Measurements from ENCODE around the gene SLC39A3.

The SLC39A3 gene

DNA sequence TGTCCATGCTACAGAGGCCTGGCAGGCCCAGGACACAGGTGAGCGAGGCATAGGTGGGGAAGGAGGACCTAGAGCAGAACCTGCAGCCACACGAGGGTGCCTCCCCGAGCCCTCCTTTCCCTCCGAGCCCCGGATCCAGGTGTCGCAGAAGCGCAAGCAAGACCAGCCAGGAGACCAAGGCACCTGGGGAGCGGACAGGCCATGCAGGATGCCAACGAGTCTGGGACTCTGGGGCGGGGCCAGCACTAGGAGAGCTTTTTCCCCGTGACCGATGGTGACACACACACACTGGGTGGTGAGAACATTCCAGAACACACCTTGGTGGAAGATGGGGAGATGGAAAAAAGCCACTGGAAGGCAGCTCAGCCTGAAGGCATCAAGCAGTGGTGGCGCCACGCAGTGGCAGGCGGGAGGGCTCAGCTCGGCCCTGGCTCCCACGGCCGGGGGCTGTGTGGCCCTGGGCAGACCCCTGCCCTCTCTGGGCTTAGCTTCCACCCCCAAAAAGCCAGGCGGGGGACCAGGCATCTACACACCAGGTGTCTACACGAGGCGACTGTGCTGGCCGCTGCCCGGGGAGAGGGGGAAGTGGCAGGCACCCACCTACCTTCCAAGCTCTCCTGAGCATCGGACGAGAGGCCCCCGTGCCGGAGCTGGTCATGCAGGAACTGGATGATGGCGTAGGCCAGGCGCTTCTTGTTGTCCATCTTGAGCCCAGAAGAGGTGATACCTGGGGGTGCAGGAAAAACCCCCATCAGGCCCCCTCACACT is 28.7 kb upstream of the SLC39A3 start:
- no peak for DNase-seq

- no peak for DNase-seq
Measured at GRCh38 chr19:2767688-2768087, 27.9 kb upstream of the SLC39A3 start.

DNA sequence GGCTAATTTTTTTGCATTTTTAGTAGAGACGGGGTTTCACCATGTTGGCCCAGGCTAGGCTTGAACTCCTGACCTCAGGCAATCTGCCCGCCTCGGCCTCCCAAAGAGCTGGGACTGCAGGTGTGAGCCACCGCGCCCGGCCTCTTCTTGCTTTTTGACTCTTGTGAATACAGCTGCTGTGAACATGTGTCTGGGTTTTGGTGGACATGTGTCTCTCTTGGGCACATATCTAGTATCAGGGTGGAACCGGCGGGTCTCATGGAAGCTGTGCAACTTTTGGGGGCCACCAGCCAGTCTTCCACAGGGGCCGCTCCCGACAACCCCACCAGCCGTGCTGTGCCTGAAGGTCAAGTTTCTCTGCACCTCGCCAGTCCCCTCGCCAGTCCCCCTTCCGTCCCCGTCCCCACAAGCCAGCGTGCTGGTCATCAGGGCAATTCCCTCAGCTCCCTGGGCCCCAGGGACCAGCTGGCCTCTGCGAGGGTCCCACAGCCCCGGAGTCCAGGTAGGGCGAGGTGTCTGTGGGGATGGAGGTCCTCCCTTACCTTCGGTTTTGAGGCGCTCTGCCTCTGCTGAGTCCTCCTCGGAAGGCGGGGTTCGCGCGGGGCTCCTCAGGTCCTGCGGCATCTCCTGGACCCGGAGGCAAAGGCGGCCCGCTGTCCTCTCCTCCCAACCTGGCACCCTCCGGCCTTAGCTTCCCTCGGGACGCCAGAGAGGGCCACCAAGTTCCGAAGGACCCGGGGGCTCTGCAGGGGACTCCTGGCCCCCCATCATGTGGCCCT is 27.0 kb upstream of the SLC39A3 start:
- DNase-seq, result no peak

DNA sequence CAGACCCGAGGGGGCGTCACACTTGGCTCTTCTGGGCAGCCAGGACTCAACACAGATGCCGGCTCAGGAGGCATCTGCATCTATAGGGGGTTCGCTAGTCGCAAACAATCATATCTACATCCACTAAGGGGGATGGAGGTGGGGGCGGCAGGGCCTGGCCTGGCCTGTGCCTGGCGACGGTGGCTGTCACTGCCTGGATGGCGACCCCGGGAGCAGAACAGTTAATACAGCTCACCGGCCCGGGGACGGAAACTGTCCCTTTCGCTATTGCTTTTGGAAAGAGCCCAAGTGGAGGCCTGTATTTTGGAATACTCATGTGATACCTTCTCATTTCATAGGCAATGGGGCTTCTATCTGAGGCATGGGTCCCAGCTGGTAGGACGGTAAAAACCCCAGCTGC is 25.6 kb upstream of the SLC39A3 start:
- no peak for DNase-seq

DNA sequence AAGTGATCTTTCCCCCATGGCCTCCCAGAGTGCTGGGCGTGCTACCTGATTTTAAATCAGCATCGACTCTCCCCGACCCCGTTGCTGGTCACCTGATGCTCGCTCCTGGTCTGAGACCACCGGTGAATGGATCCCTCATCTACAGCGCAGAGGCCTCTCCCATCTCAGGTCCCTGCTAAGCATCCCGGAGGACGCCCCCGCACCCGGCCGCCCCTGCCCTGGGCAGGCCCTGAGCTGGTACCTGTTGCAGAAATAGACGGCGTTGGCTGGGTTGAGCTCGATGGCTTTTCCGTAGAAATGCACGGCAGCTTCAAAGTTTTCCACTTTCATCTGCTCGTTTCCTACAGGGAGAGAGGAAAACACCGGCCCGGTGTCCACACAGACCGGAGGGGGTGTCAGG is 25.1 kb upstream of the SLC39A3 start:
- DNase-seq, result no peak

DNA sequence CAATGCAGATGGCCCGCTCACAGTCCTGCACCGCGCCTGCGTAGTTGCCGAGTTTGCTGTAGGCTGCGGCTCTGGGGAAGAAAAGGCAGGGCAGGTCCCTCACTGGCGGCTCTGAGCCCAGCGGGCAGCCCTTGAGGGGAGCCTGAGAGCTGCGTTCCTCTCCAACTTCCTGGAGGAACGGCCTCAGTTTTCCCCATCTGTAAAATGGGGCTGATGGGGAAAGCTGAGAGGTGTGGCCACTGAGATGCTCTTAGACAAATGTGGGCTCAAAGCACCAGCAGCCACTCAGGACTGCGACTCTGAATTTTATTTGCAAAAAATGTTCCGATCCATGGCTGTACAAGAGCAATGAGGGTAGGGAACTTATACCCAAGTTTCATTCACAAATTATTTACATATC is 23.9 kb upstream of the SLC39A3 start:
- no peak for DNase-seq

DNA sequence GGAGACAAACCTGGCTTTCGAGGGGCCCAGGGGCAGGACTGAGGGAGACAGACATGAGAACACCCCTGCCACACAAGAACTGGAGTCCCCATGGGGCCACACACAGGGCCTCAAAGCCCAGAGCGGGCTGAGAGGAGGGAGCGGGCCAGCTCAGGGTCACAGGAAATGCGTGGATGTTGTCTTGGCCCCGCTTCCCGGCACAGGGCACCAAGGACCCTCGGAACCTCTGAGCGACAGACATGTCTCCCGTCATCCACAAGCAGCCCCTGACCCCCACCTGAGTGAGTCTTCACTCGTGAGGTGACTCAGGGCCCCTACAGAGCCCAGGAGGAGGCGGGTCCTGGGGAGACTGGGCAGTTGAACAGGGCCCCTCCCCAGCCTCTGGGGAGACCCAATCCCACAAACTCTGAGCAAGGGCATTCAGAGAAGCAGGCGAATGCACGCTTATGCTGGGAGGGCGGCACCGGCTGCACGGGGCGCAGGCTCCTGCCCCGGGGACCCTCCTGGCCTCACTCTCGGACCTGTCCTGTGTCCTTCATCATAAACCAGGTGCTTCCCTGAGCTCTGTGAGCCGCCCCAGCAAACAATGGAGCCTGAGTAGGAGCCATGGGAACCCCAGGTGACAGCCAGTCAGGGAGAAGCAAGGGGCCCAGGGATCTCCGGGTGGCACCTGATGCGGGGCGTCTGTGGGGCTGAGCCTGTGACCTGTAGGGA is 23.1 kb upstream of the SLC39A3 start:
- DNase-seq, result no peak

DNA sequence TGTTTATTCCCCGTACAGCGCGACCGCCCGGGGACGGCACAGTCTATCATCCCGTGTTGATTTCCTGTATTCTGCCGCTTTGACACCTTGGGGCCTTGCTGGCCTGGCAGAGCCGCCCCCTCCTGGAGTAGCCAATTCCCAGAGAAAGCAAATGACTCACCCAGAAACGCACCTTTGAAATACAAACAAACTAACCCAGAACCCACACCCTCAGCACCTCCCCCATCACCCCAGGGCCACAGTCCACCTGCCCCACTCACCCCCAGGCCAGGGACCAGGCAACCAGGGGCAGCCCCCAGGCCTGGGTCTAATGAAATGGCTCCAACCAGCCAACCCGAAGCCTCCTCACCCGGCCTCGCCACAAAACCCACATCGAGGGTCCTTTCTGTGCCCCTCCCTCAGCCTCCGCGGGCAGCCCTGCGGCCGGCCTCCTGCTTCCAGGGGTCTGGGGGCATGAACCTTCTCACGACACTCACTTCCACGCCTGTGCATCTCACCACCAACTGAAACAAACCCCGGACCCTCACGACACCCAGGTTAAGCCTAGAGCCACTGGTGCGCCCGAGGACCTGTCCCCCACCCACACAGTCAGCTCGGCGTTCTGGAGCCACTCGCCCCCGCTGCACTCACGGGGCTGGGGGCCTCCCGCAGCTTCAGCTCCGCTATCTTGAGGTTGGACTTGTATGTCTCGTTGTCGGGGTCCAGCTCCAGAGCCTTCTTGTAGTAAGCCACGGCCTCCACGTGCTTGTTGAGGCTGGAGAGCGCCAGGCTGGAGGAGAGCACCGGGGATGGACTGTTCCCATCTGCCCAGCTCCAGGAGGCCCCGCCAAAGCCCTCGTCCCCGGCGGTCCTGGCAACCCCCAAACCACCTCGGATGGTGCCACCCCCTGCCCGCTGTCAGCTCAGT is 22.3 kb upstream of the SLC39A3 start:
- no peak for DNase-seq

GRCh38 chr19:2761309-2761677 is 21.5 kb upstream of the SLC39A3 start:
- no peak for DNase-seq

DNA sequence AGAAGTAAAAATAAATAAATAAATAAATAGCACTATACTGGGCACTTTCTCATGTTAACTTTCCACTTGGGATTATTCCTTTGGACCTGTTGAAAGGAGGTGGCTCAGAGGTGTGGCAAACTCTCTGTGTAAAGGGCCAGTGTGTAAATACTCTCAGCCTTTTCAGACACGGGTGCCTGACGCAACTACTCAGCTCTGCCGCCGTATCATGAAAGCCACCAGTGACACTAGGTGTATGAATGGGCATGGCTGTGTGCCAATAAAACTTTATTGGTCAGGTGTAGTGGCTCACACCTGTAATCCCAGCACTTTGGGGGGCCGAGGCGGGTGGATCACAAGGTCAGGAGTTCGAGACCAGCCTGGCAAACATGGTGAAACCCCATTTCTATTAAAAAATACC is 20.1 kb upstream of the SLC39A3 start:
- no peak for DNase-seq

- DNase-seq, result no peak
Measured at GRCh38 chr19:2759362-2759761, 19.5 kb upstream of the SLC39A3 start.

DNA sequence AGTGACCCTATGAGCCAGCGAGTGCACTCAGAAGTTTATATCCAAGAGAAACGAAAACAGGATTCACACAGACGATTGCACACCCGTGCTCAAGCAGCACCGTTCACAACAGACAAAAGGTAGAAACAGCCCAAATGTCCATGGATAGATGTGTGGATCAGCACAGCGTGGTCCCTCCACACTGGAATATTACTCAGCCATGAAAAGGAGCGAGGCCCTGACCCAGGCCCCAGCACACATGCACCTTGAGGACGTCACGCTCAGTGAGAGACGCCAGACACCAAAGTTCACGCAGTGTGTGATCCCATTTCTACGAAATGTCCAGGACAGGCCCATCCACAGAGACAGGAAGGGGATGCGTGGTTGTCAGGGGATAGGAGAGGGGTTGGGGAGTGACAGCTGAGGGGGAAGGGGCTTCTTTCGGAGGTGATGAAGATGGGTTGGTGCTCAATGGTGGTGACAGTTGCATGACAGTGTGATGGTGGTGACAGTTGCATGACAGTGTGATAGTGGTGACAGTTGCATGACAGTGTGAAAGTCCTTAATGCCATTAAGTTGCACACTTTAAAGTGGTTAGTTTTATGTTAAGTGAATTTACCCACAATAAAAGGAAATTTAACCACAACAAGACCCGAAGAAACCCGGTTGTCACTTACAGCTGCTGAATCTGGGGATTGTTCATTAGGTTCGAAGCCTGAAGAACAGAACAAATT is 18.9 kb upstream of the SLC39A3 start:
- DNase-seq, result no peak

GRCh38 chr19:2756921-2757881 is 17.4 kb upstream of the SLC39A3 start:
- no peak for DNase-seq

GRCh38 chr19:2756477-2756876 is 16.7 kb upstream of the SLC39A3 start:
- DNase-seq, result no peak

- no peak for DNase-seq
Measured at GRCh38 chr19:2755811-2756210, 16.0 kb upstream of the SLC39A3 start.

DNA sequence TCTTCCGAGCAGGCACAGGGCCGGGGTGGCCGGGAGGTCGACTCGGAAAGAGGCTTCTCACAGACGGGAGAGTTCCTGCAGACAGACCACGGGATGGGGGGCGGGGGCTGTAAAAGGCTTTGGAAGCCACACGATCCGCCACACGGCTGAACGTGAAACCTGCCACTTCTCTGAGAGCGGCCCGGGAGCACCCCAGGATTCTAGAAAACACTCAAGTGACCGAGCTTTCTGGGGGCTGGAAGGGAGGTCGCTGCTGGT is 15.6 kb upstream of the SLC39A3 start:
- DNase-seq, result no peak

DNA sequence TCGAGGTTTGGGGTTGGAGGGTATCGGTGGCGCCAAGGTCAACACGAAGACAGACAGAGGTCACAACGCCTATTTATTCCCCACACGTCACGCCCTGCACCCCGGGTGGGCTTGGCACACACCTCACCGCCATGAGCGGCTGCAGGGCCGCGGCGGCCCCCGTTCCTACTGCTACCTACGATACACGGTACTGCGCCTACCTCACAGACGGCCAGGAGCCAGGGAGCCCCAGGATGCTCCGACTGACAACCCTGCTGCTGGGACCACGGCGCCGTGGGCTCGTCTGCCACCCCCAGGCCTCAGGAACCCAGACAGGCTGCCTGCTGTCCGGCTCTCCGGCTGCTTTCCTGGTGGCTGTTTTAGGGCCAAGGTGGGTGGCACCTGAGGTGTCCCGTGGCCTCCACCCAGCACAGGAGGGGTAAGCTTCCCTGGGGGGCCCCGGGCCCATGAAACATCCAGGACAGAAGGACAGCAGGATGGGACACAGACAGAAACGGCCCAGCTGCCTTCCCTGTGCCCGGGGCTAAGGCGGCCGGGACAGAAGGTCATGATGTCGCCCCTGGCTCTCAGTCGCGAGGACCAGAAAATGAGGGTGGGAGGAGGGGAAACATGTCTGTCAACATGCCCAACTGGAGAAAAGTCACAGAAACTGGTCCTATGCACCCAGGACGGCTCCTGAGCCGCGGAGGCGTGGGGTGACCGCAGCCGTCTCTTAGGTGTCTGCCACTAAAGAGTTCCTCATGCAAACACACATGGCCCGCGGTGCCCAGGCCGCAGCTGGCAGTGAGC is 15.0 kb upstream of the SLC39A3 start:
- DNase-seq, result no peak

DNA sequence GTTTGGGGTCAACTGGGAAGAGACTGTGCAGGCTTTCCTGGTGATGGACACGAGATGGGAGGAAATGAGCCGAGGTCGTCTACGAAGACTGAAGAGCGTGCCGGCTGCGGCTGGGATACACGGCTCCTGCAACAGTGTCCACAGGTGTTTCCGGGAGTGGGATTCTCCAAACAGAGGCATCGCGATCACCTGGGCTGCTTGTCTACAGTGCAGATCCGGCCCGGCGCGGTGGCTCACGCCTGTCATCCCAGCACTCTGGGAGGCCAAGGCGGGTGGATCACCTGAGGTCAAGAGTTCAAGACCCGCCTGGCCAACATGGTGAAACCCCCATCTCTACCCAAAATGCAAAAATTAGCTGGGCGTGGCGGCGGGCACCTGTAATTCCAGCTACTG is 11.6 kb upstream of the SLC39A3 start:
- no peak for DNase-seq

DNA sequence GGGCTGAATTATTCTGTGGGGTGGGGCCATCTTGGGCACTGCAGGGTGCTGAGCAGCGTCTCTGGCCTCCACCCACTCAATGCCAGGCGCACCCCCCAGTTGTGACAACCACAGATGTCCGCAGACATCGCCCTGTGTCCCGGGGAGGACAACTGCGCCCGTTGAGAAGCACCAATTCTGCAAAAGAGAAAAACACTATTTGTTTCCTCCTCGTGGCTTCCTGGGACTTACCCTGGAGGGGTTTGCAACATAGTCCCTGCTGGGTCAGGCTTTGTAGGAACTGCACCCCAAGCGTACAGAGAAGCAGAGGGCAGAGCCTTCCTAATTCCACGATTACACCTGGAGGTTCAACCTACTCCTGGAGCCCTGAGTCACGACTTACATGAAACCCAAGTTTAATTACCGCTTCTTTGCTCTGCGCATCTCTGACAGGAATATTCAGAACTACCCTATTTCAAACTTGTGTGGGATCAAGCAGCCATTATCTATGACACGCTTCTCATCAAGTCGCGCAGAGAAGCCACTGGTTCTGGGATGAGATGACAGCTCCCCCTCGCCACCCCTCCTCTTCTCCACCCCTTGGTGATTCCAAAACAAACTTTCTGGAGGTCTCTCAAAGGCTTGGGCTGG is 11.1 kb upstream of the SLC39A3 start:
- no peak for DNase-seq

DNA sequence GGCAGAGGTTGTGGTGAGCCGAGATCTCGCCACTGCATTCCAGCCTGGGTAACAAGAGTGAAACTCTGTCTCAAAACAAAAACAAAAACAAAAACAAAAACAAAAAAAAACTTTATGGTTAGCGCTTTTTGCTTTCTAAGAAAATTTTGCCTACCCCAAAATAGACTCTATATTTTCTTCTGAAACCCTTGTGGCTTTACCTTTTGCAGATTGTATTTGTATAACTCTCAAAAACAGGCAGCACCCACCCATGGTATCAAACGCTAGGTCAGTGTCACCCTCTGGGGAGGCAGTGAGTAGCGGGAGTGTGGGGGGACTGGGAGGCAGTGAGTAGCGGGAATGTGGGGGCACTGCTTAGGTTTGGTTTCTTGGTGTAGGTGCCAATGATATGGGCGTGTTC is 7.5 kb upstream of the SLC39A3 start:
- no peak for DNase-seq
